ENCODE data around the gene PPM1J.

Gene PPM1J

DNA sequence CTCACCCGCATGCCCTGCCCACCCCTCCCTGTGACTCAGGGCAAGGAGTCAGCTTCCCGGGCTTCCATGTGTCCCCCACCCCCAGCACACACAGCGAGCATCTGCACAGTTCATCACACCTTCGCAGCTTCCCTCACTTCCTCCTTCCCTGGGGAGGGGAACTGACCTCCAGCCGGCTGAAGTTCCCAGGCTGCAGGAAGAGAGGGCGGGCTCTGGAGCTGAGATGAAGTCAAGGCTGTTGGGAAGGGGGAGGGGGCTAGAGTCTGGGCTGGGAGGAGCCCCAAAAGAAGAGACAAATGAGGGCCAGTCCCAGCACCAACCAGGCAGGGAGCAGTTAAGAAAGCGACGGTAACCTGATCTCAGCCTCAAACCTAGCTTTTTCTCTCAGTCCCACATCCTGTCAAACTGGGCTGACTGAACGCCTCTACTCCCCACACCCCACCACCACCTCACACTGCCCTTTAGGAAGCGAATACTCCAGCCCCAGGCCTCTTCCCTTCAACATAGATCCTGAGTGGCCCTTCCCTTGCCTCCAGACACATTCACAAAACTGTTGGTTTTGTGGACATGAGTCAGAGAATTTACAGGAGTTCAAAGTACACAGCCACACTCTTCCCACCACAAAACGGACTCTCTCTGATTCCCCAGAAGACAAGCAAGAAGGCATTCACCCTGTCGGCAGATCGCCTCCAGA lies 10.1 kb downstream of the PPM1J start:
- DNase-seq (ENCODE audit: low read depth): peak; percentile 97

DNA sequence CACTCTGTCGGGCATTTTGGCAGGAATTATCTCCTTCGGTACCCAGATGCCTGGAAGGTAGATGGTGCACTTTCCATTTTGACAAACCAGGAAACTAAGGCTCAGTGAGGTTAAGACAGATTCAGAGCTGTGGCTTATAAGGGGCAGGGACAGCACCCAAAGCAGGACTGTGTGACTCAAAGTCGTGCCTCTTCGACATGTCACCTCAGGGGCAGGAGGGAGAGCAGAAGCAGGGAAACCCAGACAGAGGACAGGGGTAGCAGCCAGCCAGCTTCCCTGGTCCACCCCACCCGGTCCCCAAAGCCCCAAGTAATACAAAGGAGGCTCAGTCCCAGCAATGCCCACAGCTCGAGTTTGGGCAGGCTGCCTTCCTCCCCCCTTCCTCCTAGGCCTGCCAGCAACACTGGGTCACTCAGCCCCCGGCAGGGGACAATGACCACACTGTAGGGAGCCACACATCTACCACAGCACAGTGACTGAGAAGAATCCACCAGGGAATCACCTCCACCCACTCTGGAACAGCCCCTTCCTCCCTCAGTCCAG lies 10.7 kb downstream of the PPM1J start:
- DNase-seq (ENCODE audit: low read depth): no peak

DNA sequence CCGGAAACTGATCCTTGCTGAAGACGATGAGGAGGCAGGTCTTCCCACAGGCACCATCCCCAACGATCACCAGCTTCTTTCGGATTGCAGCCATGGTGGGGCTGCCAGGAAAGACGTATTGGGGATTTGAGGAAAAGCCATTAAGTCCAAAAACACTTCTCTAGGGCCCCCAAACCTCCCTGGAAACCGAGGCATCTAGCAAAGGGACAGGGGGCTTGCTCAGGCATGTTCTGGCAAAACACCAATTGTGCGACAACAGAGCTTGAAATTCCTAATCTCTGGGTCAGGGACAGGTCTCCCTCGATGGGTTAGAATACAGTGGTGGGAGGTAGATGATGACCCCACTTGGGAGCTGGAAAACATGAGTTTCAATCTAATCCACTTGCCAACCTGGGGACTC lies 11.4 kb downstream of the PPM1J start:
- DNase-seq (ENCODE audit: low read depth): no peak

DNA sequence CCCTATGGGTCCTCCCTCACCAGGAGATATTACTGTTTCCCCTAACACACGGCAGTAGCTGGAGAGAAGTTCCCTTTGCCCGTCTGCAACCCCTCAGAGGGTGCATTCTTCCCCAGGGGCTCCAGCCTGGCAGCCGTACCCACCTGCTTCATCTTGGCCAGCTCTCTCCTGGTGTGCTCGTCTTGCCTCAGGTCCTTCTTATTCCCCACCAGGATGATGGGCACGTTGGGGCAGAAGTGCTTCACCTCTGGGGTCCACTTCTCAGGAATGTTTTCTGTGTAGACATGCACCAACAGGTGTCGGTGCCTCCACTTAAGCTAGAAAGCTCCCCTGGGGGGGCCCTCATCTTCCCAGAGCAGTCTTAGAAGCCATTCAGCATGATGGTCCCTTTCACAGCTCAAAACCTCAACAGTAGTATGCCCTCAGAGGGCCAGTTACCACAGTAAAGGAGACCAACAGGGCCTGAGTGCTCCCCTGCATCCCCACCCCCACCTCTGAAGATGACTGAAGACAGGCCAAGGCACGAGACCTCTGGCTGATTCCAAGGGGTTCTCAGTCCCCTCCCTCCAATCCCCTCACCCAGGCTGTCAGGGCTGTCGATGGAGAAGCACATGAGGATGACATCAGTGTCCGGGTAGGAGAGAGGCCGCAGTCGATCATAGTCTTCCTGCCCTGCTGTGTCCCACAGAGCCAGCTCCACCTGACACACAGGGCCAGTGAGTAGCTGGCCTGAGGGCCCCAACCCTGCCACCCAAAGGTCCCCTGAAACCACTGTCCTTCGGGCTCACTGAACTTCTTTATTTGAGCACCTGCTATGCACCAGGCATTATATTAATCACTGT lies 12.5 kb downstream of the PPM1J start:
- DNase-seq (ENCODE audit: low read depth): no peak

DNA sequence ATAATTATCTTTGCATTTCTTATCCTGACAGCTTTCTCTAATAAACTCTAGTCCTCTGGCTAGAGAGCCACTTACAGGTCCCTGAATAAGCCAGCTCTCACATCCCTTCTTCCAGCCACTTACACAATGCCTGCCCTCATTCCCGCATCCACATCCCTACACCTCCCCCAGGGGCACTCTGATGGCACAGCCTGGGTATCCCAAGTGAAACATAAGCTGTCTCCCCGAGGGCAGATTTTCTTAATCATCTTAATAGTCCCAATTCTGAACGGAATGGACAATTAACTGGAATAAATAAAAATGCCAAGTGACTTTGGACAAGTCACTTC lies 13.1 kb downstream of the PPM1J start:
- DNase-seq (ENCODE audit: low read depth): no peak

DNA sequence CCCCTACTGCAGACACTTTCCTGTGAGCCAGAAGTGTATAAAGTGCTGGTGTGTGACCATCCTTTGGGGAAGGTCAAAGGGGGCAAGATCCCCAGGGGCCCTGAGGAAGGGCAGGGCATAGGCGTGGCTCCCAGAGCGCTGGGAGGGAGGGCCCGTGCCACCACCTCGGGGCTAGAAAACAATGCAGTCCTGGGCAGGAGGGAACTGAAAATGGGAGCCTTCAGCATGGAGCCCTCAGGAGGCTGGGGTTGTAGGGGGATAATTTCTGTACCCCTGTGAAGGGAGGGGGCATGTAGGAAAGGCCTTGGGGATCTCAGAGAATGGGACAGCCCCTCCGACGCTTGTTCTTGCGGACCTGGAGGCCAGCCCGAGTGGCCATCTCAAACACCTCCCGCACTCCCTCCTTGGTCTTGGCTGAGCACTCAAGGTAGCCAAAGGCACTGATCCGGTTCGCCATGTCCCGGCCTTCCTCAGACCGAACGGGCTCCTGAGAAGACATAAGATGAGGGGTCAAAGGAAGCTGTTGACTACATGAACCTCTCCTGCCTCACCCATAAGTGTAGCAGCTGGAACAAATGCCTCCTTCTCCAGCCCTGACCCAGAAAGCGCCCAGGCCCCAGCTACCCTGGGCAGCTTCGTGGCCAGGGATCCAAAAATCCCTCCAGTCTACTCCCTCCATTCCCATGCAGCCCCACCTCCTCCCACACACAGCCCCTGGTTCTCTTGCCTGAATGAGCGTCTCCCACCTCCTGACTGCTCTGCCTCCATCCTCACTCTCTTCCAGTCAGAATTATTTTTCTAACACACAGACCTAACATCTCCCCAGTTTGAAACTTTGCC lies 13.7 kb downstream of the PPM1J start:
- DNase-seq (ENCODE audit: low read depth): no peak

DNA sequence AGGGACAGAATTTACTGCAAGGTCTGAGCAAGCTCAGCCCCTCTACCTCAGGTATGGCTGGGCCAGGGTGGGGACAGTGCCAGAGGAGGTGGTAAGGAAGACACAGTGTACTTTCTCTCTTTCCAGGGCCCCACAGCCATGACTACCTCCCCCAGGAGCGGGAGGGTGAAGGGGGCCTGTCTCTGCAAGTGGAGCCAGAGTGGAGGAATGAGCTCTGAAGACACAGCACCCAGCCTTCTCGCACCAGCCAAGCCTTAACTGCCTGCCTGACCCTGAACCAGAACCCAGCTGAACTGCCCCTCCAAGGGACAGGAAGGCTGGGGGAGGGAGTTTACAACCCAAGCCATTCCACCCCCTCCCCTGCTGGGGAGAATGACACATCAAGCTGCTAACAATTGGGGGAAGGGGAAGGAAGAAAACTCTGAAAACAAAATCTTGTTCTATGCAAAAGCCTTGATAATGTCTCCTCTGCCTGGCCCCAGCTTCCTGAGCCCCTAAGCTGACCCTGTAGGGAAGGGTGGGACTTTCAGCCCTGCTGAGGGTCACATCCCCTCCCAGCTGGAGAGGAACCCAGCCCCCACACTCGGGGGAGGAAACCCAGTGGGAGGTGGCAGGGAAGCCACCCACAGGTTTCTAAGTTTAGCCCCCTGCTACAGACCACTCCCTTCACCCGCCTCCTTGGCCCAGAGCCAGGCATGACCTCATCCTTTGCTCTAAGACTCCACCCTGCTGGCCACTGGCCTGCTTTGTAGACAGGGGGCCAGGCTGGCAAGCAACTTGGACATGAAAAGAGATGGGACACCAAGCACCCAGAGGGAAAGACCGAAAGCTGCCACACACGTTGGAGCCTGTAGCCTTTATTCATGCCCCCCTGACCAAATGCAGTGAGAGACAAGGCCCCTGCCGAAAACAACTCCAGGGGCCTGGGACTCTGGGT lies 14.6 kb downstream of the PPM1J start:
- DNase-seq (ENCODE audit: low read depth): peak; percentile 87

DNA sequence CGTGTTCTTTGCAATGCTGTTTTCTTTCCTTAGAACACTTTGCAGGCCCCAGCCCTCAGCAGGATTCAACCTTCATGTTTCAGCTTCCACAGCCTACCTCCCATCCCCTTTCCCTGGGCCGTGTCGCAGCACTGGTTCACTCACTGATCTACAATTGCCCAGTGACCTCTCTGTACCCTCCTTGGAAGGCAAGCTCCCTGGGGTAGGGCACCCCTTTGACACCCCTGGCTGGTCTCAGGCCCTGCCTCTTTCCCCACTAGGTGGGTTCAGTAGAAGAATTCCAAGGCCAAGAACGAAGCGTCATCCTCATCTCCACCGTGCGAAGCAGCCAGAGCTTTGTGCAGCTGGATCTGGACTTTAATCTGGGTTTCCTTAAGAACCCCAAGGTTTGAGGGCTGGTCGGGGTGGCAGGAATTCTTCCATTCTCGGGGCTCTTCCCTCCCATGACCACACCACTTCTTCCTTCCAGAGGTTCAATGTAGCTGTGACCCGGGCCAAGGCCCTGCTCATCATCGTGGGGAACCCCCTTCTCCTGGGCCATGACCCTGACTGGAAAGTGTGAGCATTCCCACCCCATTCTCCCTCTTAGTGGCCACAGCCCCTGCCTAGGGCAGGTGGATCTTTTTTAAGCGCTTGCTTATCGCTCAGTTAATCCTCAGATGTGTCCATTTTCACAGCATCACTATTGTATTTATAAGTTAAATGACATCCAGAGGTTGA lies 15.5 kb downstream of the PPM1J start:
- DNase-seq (ENCODE audit: low read depth): no peak

DNA sequence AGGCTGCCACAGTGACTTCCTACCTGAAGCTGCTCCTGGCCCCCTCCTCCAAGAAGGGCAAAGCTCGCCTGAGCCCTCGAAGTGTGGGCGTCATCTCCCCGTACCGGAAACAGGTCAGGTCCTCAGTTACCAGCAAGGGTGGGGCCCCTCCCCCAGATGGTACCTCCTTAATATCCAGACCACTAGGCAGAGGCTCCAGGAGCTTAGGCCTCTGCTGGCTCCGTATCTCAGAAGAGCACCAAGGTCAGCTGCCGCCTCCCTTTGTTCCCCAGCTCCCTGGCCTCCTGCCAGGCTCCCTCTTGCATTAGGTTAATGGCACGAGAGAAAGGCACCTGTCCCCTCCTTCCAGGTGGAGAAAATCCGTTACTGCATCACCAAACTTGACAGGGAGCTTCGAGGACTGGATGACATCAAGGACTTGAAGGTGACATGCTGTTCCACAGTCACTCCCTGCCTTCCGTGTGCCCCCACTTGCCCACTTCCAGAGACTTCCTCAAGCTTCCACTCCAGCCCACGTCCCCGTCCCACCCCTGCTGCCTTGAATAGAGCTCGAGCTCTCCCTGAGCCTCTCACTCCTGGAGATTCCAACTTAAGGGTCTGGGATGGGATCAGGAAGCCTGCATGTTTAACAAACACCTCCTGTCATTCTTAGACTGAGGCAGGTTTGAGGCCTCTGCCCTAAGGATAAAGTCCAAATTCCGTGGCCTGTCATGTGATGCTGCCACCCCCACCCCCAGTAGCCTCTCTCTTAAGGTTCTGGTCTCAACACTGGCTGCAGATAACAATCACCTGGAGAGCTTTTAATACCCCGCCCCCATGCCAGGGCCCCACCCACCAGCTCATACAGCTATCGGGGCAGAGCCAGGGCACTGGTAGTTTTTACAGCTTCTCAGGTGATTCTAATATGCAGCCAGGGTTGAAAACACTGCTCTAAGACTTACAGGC lies 16.5 kb downstream of the PPM1J start:
- DNase-seq (ENCODE audit: low read depth): no peak

DNA sequence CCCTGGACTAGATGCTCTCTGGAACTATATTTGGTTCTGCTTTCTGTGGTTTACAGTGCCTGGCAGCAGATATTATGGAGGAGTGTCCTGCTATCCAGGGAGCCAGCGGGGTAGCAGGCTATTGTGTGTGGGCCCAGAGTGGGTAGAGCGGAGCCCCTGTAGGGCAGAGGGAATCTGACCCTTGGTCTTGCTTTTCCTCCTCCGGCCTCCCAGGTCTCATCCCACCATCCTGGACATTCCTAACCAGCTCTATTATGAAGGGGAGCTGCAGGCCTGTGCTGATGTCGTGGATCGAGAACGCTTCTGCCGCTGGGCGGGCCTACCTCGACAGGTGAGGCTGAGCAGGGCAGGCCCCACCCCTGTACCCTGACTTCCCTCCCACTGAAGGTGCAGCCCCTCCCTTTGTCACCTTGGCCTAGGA lies 17.3 kb downstream of the PPM1J start:
- DNase-seq (ENCODE audit: low read depth): no peak

DNA sequence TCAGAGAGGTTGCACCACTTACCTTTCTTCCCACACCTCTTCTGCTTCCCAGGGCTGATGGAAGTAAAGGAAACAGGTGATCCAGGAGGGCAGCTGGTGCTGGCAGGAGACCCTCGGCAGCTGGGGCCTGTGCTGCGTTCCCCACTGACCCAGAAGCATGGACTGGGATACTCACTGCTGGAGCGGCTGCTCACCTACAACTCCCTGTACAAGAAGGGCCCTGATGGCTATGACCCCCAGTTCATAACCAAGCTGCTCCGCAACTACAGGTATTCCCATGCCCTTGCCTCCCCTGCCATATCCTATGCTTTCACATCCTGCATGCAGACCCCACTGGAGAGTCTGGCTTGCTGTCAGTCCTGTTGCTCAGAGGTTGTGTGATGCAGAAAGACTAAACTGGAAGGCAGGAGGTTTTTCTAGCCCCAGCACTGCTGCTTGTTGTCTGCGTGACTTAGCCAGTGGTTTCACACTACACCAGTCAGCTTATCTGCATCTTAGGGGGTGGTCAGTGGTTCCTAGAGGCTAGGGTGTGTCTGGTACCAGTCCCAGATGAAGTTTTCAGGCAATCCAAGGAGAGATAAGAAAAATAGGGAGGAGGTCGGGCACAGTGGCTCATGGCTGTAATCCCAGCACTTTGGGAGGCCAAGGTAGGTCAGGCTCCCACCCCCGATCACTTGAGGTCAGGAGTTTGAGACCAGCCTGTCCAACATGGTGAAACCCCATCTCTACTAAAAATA lies 18.4 kb downstream of the PPM1J start:
- no peak for DNase-seq (ENCODE audit: low read depth)

DNA sequence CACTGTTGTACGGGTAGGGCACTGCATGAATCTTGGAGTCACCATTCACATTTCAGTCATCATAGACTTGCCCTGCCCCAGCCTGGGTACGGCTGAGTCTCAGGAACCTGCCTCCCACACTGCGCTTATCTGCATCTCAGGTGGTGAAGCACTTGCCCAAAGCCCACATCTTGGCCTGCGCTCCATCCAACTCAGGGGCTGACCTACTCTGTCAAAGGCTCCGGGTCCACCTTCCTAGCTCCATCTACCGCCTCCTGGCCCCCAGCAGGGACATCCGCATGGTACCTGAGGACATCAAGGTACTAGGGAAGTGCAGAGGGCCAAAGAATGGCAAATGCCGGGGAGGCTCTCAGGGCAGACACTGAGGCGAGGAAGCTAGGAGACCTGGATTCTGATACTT lies 19.9 kb downstream of the PPM1J start:
- DNase-seq (ENCODE audit: low read depth): no peak

DNA sequence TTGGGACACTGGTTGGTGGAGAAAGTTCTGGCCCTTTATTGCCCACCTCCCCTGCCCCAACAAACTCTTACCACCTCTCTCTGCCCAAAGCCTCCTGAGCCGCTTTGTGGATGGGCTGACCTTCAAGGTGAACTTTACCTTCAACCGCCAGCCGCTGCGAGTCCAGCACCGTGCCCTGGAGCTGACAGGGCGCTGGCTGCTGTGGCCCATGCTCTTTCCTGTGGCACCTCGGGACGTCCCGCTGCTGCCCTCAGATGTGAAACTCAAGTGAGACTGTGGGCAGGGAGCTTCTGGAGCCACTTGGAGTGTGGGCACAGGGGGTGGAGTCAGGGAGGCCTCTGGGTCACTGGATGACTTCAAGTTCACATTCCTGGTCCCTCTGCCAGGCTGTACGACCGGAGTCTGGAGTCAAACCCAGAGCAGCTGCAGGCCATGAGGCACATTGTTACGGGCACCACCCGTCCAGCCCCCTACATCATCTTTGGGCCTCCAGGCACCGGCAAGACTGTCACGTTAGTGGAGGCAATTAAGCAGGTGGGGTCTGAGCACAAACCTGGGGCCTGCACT lies 20.7 kb downstream of the PPM1J start:
- DNase-seq (ENCODE audit: low read depth): no peak

DNA sequence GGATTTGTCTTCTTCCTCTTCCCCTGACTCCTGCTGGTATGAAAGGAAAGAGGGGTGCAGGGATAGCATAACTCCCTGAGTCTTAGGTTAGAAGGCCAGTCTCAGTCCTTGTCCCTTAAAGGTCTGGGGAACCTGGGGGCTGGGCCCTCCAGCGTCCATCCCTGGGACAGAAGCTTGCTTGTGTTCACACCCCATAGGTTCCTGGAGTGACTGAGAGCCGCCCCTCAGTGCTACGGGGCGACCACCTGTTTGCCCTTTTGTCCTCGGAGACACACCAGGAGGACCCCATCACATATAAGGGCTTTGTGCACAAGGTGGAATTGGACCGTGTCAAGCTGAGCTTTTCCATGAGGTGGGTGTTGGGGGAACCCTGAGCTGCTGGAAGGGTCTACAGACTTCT lies 21.3 kb downstream of the PPM1J start:
- DNase-seq (ENCODE audit: low read depth): no peak

DNA sequence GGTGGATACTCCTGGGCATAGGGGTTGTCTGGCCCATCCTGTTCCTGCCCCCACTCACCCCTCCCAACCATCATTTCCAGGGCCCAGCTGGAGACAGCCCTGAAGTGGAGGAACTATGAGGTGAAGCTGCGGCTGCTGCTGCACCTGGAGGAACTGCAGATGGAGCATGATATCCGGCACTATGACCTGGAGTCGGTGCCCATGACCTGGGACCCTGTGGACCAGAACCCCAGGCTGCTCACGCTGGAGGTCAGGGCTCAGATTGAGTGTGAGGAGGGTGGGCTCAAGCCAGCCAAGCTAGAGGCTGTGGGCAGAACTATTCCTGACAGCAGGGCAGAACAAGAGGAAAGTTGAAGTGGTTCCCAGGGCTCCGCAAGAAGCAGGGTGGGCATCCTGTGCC lies 22.5 kb downstream of the PPM1J start:
- no peak for DNase-seq (ENCODE audit: low read depth)

DNA sequence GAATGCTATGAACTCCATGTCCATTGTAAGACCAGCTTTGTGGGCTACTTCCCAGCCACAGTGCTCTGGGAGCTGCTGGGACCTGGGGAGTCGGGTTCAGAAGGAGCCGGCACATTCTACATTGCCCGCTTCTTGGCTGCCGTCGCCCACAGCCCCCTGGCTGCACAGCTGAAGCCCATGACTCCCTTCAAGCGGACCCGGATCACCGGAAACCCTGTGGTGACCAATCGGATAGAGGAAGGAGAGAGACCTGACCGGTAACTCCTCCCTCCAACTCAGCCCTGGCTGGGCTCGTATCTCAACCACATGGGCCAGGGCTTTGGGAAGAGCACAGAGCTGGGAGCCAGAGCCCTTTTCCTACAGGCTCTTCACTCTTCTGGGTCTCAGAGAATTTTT lies 25.3 kb downstream of the PPM1J start:
- DNase-seq (ENCODE audit: low read depth): no peak

DNA sequence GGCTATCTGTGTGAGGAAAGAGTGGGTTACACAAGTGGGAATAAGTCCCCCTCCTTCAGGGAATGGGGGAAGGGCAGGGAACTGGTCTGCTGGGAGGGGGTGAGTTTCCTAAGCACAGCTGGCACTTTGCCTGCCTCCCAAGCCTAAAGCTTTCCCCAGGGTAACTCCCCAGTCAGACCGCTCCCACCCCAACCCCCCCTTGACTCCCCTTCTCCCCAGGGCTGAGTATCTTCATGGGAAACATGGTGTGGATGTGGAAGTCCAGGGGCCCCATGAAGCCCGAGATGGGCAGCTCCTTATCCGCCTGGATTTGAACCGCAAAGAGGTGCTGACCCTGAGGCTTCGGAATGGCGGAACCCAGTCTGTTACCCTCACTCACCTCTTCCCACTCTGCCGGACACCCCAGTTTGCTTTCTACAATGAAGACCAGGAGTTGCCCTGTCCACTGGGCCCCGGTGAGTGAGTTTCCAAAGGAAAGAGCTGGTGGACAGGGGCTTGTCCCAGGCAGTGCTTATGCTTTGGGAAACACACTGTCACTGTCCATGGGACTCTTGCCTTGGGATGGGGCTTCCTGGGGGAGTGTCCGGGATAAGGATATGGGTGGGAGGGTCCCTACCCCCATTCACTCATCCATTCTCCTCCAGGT lies 25.8 kb downstream of the PPM1J start:
- no peak for DNase-seq (ENCODE audit: low read depth)

DNA sequence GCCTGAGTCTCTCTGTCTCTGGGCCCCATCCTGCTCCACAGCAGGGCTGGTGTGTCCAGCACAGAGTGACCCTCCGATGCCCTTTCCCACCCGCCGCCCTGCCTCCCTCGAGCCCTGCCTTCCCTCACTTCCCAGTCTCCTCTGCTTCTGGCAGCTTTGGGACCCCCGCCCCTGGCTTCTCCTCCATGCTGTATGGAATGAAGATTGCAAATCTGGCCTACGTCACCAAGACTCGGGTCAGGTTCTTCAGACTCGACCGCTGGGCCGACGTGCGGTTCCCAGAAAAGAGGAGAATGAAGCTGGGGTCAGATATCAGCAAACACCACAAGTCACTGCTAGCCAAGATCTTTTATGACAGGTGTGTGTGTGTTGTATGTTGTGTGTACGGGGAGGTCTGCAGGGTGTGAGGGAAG lies 26.3 kb downstream of the PPM1J start:
- no peak for DNase-seq (ENCODE audit: low read depth)

All from HS-5 (cell line).